ENCODE data around the gene PKP1. TPM values are rescaled to one million over a fixed set of nuclear protein-coding genes. Genes with fewer than 3 reads are reported as not detected.

The PKP1 gene
- total and polyA plus RNA-seq, 2 donors (not counting 3 experiments of a cell fraction or from before 2014, with no cell fraction given), result 0.01 TPM; not detected in 1

GRCh38 chr1:201258763-201259230 lies 24.5 kb upstream of the PKP1 start:
- no TSS peak for BruUV-seq (replicated peaks)
- POLR2A ChIA-PET, result no interaction called here
- Histone ChIP-seq H3K4me2 (ENCODE audit: insufficient read depth, low read length) (no peak overlapping the region), H3K27ac (ENCODE audit: insufficient read depth, low read depth, low read length) (no peak overlapping the region), H2AFZ (ENCODE audit: low read depth, low read length) (no peak overlapping the region), H3K27me3 (ENCODE audit: control insufficient read depth in 2 of 2, insufficient read depth in 2 of 2, low read length in 2 of 2) (peaks cover 14 to 16% of the 10 kb centered on the region in 2 experiments), H3K9me1 (replicated peaks; ENCODE audit: control insufficient read depth, extremely low read depth, insufficient read depth, low read length) (no peaks in the 10 kb centered on the region), H4K20me1 (replicated peaks; ENCODE audit: control insufficient read depth, extremely low read depth, insufficient read depth, low read length) (no peaks in the 10 kb centered on the region), H3K9me3 (replicated peaks; ENCODE audit: control insufficient read depth, insufficient read depth, low read length) (no peaks in the 10 kb centered on the region), H3K9ac (replicated peaks; ENCODE audit: extremely low read depth, insufficient read depth, low read length) (no peak overlapping the region), H3K36me3 (ENCODE audit: control insufficient read depth in 2 of 2, extremely low read depth in 1 of 2, insufficient read depth in 2 of 2, low read length in 2 of 2) (no peaks in the 10 kb centered on the region), H3K4me1 (ENCODE audit: control insufficient read depth, extremely low read depth, insufficient read depth, low read length) (no peaks in the 10 kb centered on the region), H3K4me3 (replicated peaks in 1 of 3; ENCODE audit: insufficient read depth in 1 of 3, low read depth in 1 of 3, low read length in 3 of 3) (no peak overlapping the region), H3K79me2 (ENCODE audit: control insufficient read depth, insufficient read depth, low read length) (no peaks in the 10 kb centered on the region)
- DNase-seq (ENCODE audit: low read depth, low spot score) (no peak), FAIRE-seq (no peak)
- TF ChIP-seq, protein P1, sequence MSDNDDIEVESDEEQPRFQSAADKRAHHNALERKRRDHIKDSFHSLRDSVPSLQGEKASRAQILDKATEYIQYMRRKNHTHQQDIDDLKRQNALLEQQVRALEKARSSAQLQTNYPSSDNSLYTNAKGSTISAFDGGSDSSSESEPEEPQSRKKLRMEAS (IDR thresholded peaks at IDR 0.05; ENCODE audit: insufficient read depth, insufficient read length), result no peak
- TF ChIP-seq EZH2 (IDR thresholded peaks at IDR 0.05; ENCODE audit: borderline replicate concordance, low read depth, low read length, severe bottlenecking) (no peak), JUN (IDR thresholded peaks at IDR 0.05; ENCODE audit: borderline replicate concordance, insufficient read depth, insufficient read length, low read depth) (no peak), FOS (IDR thresholded peaks at IDR 0.05; ENCODE audit: borderline replicate concordance, insufficient read depth, low read length) (no peak), POLR2A (IDR thresholded peaks at IDR 0.05; ENCODE audit: low read depth, low read length) (no peak), MYC (IDR thresholded peaks at IDR 0.05; ENCODE audit: low read depth, low read length) (no peak), POLR2AphosphoS5 (IDR thresholded peaks at IDR 0.05; ENCODE audit: insufficient read depth, low read depth, low read length) (no peak), GATA2 (IDR thresholded peaks at IDR 0.05; ENCODE audit: insufficient read depth, insufficient read length, low read depth, low read length) (no peak), CTCF (IDR thresholded peaks at IDR 0.05; ENCODE audit: extremely low read depth in 1 of 2, insufficient read depth in 1 of 2, low read depth in 1 of 2, low read length in 2 of 2) (no peak)
- CTCF ChIA-PET, result interaction anchor here (0.7 to 2.3 kb wide), 3 partner anchors 88 to 139 kb away, joined by 3 to 18 read pairs (median 3); no protein-coding TSS in a partner anchor
- intact Hi-C loops (cut with micrococcal nuclease), result no loop called here
- dilution Hi-C loops (cut with MboI; ENCODE audit: extremely low pct_ligation_motif_present, low sequenced_read_pairs), result no loop called here
